Skeletal muscle tissue (tissue), 4 donors: ENCODE measurements around the gene MTHFD2. TPM values are rescaled to one million over a fixed set of nuclear protein-coding genes. Genes with fewer than 3 reads are reported as not detected.
"Not testable (repeated sequence)": the region's sequence is repeated elsewhere in the genome, so short reads cannot be mapped to it uniquely, and the experiment has no call there.

Experiments
- H3K27ac ChIP-seq: one replicate; pipeline ENCODE4 v1.7.0; 2013; ENCODE audit warnings: mild to moderate bottlenecking, low read depth, low read length, inconsistent platforms
- H3K27me3 ChIP-seq, 3 donors: one replicate each; pipeline ENCODE4 v1.7.0; 2013; ENCODE audit warnings: low read length in 3 of 3; ENCODE audit not compliant: control insufficient read depth in 3 of 3, insufficient read depth in 3 of 3
- H3K36me3 ChIP-seq, 3 donors: one replicate each; pipeline ENCODE4 v1.7.0; 2013; ENCODE audit warnings: low read length in 3 of 3; ENCODE audit not compliant: control insufficient read depth in 3 of 3, insufficient read depth in 3 of 3
- H3K4me1 ChIP-seq, 3 donors: one replicate each; pipeline ENCODE4 v1.7.0; 2013; ENCODE audit warnings: low read length in 3 of 3, mild to moderate bottlenecking in 3 of 3; ENCODE audit not compliant: control insufficient read depth in 3 of 3, insufficient read depth in 3 of 3
- H3K4me3 ChIP-seq, 3 donors: one replicate each; pipeline ENCODE4 v1.7.0; 2013; ENCODE audit warnings: low read length in 3 of 3
- H3K9ac ChIP-seq, 3 donors: one replicate each; pipeline ENCODE4 v1.7.0; 2013; ENCODE audit warnings: low read length in 3 of 3, mild to moderate bottlenecking in 3 of 3, moderate library complexity in 2 of 3, low read depth in 1 of 3
- H3K9me3 ChIP-seq, 3 donors: one replicate each; pipeline ENCODE4 v1.7.0; 2013; ENCODE audit warnings: low read length in 3 of 3; ENCODE audit not compliant: control insufficient read depth in 3 of 3
- total RNA-seq: library from RNA; depleted of rRNA; stranded (reverse); fragments of >200 nt; gene quantifications from one replicate; pipeline ENCODE4 v1.2.3, GENCODE V29; 2014
- donor health status: Osteomylitis.

The MTHFD2 gene
- total RNA-seq, 1 donor from 2014 or later = 28.2 TPM

- peak overlapping the region; percentile 80 for H3K27ac ChIP-seq
- H3K4me3 ChIP-seq = peak overlapping the region in 2 of 3 donors; percentile 41 to 78
- peaks cover 13 to 37% (median 16%) of the 10 kb centered on the region in 3 donors for H3K4me1 ChIP-seq
- peak overlapping the region; percentile 4 to 67 (median 50) for H3K9ac ChIP-seq
- no peaks in the 10 kb centered on the region for H3K27me3 ChIP-seq
- H3K36me3 ChIP-seq = peaks cover 0 to 3% (median 0%) of the 10 kb centered on the region in 3 donors
- H3K9me3 ChIP-seq = no peaks in the 10 kb centered on the region
These were observed 27.5 kb downstream of the MTHFD2 start for GRCh38 chr2:74225698-74226459.

GRCh38 chr2:74226648-74227213 lies 28.3 kb downstream of the MTHFD2 start:
- Histone ChIP-seq H3K4me1 (peaks cover 13 to 34% (median 16%) of the 10 kb centered on the region in 3 donors), H3K4me3 (peak overlapping the region; percentile 34 to 78 (median 73)), H3K9me3 (no peaks in the 10 kb centered on the region), H3K27ac (peak overlapping the region; percentile 80), H3K27me3 (no peaks in the 10 kb centered on the region), H3K36me3 (peaks cover 0 to 3% (median 0%) of the 10 kb centered on the region in 3 donors), H3K9ac (peak overlapping the region; percentile 62 to 76 (median 66))

- no peaks in the 10 kb centered on the region for H3K9me3 ChIP-seq
- H3K36me3 ChIP-seq = peaks cover 0 to 3% (median 0%) of the 10 kb centered on the region in 3 donors
- H3K4me1 ChIP-seq = peaks cover 13 to 26% (median 16%) of the 10 kb centered on the region in 3 donors
- peak overlapping the region in 1 of 3 donors; percentile 66 for H3K9ac ChIP-seq
- no peaks in the 10 kb centered on the region for H3K27me3 ChIP-seq
- peak overlapping the region; percentile 80 for H3K27ac ChIP-seq
- H3K4me3 ChIP-seq = peak overlapping the region in 1 of 3 donors; percentile 78
These were observed 29.2 kb downstream of the MTHFD2 start for GRCh38 chr2:74227646-74228045.

- Histone ChIP-seq H3K9ac (no peak overlapping the region), H3K27me3 (no peaks in the 10 kb centered on the region), H3K4me1 (peaks cover 13 to 26% (median 16%) of the 10 kb centered on the region in 3 donors), H3K4me3 (no peak overlapping the region), H3K9me3 (no peaks in the 10 kb centered on the region), H3K27ac (no peak overlapping the region), H3K36me3 (peaks cover 0 to 4% (median 0%) of the 10 kb centered on the region in 3 donors)
These were observed 30.4 kb downstream of the MTHFD2 start for GRCh38 chr2:74228772-74229171.

GRCh38 chr2:74229865-74230264 lies 31.4 kb downstream of the MTHFD2 start:
- not testable (repeated sequence) for H3K4me3 ChIP-seq, H3K9ac ChIP-seq, H3K36me3 ChIP-seq, H3K9me3 ChIP-seq, H3K27me3 ChIP-seq, H3K27ac ChIP-seq
- H3K4me1 ChIP-seq = peaks cover 13 to 26% (median 16%) of the 10 kb centered on the region in 3 donors

- Histone ChIP-seq H3K27ac (no peak overlapping the region), H3K4me1 (peaks cover 0 to 6% (median 0%) of the 10 kb centered on the region in 3 donors), H3K4me3 (no peak overlapping the region), H3K9ac (no peak overlapping the region), H3K36me3 (peaks cover 0 to 10% (median 3%) of the 10 kb centered on the region in 3 donors), H3K27me3 (no peaks in the 10 kb centered on the region), H3K9me3 (no peaks in the 10 kb centered on the region)
These were observed 34.0 kb downstream of the MTHFD2 start for GRCh38 chr2:74232426-74232825.

- Histone ChIP-seq H3K4me1 (no peaks in the 10 kb centered on the region), H3K9ac (no peak overlapping the region), H3K4me3 (no peak overlapping the region), H3K27ac (no peak overlapping the region), H3K36me3 (peaks cover 0 to 10% (median 3%) of the 10 kb centered on the region in 3 donors), H3K27me3 (no peaks in the 10 kb centered on the region), H3K9me3 (no peaks in the 10 kb centered on the region)
These were observed 35.2 kb downstream of the MTHFD2 start for GRCh38 chr2:74233648-74234047.

GRCh38 chr2:74235041-74235440 lies 36.6 kb downstream of the MTHFD2 start:
- Histone ChIP-seq H3K27me3 (no peaks in the 10 kb centered on the region), H3K9me3 (no peaks in the 10 kb centered on the region), H3K9ac (no peak overlapping the region), H3K27ac (no peak overlapping the region), H3K4me1 (no peaks in the 10 kb centered on the region), H3K36me3 (peaks cover 0 to 10% (median 3%) of the 10 kb centered on the region in 3 donors), H3K4me3 (no peak overlapping the region)

GRCh38 chr2:74238879-74239278 lies 40.5 kb downstream of the MTHFD2 start:
- Histone ChIP-seq H3K27me3 (no peaks in the 10 kb centered on the region), H3K4me1 (peaks cover 6 to 9% (median 7%) of the 10 kb centered on the region in 3 donors), H3K9ac (no peak overlapping the region), H3K27ac (no peak overlapping the region), H3K4me3 (no peak overlapping the region), H3K9me3 (no peaks in the 10 kb centered on the region), H3K36me3 (peaks cover 0 to 5% (median 3%) of the 10 kb centered on the region in 3 donors)

GRCh38 chr2:74239346-74239745 lies 40.9 kb downstream of the MTHFD2 start:
- Histone ChIP-seq H3K27ac (no peak overlapping the region), H3K27me3 (no peaks in the 10 kb centered on the region), H3K36me3 (peaks cover 0 to 5% (median 3%) of the 10 kb centered on the region in 3 donors), H3K9ac (no peak overlapping the region), H3K4me1 (peaks cover 6 to 9% (median 7%) of the 10 kb centered on the region in 3 donors), H3K9me3 (no peaks in the 10 kb centered on the region), H3K4me3 (no peak overlapping the region)
